Measurements from ENCODE around the gene PGAM1. TPM values are rescaled to one million over a fixed set of nuclear protein-coding genes. Genes with fewer than 3 reads are reported as not detected.
A peak's percentile ranks its signal among the peaks of the same experiment; 100 is the strongest.

PGAM1 gene
- total RNA-seq, 2 donors from 2014 or later: 326 to 434 TPM

DNA sequence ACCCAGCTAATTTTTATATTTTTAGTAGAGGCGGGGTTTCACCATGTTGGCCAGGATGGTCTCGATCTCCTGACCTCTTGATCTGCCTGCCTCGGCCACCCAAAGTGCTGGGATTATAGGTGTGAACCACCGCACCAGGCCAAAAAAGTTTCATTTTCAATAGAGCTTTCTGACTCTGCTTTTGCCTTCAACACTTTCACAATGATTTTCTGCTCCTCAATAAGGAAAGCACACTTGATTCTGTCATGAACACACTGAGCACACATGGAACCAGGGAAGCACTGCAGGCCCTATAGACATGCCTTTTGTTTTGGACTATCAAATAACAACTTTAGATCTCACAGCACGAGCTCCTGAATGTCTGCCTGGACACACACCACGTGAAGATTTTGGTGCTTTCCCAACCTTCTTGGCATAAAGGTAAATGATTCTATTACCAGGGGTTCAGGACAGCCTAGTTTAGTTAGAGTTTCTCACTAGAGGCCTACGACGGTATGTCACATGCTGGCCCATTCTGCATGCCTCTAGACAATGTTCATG, 32.9 kb upstream of the PGAM1 start:
- Histone ChIP-seq H3K4me3 (no peak overlapping the region), H3K27ac (no peak overlapping the region), H3K27me3 (no peaks in the 10 kb centered on the region), H3K36me3 (peaks cover 77% of the 10 kb centered on the region), H3K4me1 (no peaks in the 10 kb centered on the region), H3K9me3 (no peaks in the 10 kb centered on the region)
- no peak for TF ChIP-seq CTCF (IDR thresholded peaks at IDR 0.05)
- no peak for DNase-seq (ENCODE audit: low spot score)

- Histone ChIP-seq H3K9me3 (no peaks in the 10 kb centered on the region), H3K36me3 (peaks cover 48% of the 10 kb centered on the region), H3K4me3 (no peak overlapping the region), H3K4me1 (peaks cover 0 to 14% of the 10 kb centered on the region in 2 donors), H3K27me3 (no peaks in the 10 kb centered on the region), H3K27ac (no peak overlapping the region)
- DNase-seq (ENCODE audit: low spot score): no peak
- no peak for TF ChIP-seq CTCF (IDR thresholded peaks at IDR 0.05)
Measured at GRCh38 chr10:97396056-97396455, 29.9 kb upstream of the PGAM1 start.

DNA sequence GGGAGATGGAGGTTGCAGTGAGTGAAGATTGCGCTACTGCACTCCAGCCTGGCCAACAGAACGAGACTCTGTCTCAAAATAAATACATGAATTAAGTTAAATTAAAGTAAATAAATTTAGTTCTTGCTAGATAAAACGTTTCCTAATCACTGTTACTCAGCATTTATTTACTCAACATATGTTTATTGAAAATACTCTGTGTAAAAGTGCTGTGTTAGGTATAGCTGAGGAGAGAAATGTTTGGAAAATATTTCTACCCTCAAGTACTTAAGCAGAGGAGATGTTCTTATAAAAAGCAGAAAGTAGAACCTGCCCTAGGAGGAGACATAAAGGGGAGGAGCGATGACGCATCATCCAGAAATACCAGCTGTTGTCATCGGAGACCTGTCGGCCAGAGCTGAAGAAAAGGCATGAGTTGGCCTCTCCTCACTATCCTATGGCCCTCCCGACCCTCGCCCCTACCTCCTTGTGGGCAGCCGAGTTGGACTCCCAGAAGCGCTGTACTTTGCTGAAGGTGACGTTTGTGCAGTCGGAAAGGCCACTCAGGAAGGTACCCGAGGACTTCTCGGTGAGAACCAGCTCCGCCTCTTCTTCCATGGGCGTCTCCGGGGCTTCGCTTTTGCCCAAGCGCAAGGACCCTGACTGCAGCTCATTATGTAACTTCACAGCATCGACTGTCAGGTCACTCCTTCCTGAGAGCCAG, 26.0 kb upstream of the PGAM1 start:
- no peak for TF ChIP-seq CTCF (IDR thresholded peaks at IDR 0.05)
- Histone ChIP-seq H3K4me3 (peak overlapping the region; percentile 77 to 86), H3K4me1 (peaks cover 0 to 14% of the 10 kb centered on the region in 2 donors), H3K9me3 (no peaks in the 10 kb centered on the region), H3K36me3 (peaks cover 23% of the 10 kb centered on the region), H3K27ac (peak overlapping the region; percentile 74 to 79), H3K27me3 (no peaks in the 10 kb centered on the region)
- no peak for DNase-seq (ENCODE audit: low spot score)

GRCh38 chr10:97400665-97401454, 25.1 kb upstream of the PGAM1 start, which contains the start of gene RRP12:
TSS of gene RRP12 (minus strand) at chr10:97401340. CDS start at chr10:97401231, 109 bp downstream.
- TF ChIP-seq CTCF (IDR thresholded peaks at IDR 0.05): peak in 1 of 2 donors; percentile 18
- Histone ChIP-seq H3K9me3 (no peaks in the 10 kb centered on the region), H3K27ac (peak within 1 kb of the TSS; percentile 74 to 79), H3K4me3 (peak within 1 kb of the TSS; percentile 77 to 86), H3K36me3 (peaks cover 15% of the 10 kb centered on the region), H3K4me1 (peaks cover 0 to 14% of the 10 kb centered on the region in 2 donors), H3K27me3 (no peaks in the 10 kb centered on the region)
- DNase-seq (ENCODE audit: low spot score): peak; percentile 94

GRCh38 chr10:97401455-97401919, 24.5 kb upstream of the PGAM1 start:
- Histone ChIP-seq H3K27me3 (no peaks in the 10 kb centered on the region), H3K36me3 (peaks cover 8% of the 10 kb centered on the region), H3K27ac (peak overlapping the region; percentile 74 to 79), H3K9me3 (no peaks in the 10 kb centered on the region), H3K4me3 (peak overlapping the region; percentile 77 to 86), H3K4me1 (peaks cover 0 to 14% of the 10 kb centered on the region in 2 donors)
- no peak for TF ChIP-seq CTCF (IDR thresholded peaks at IDR 0.05)
- DNase-seq (ENCODE audit: low spot score): no peak
